K562 (cell line): ENCODE measurements around the gene TP53TG5. TPM values are rescaled to one million over a fixed set of nuclear protein-coding genes. Genes with fewer than 3 reads are reported as not detected.

Source experiments
- ATF7 ChIP-seq: fragments of 450-650 bp; IDR thresholded peaks from 2 replicates; pipeline ENCODE4 v1.7.1; 2014; ENCODE audit warnings: mild to moderate bottlenecking, moderate library complexity
- ETV5 ChIP-seq: sonication (generic); formaldehyde crosslinking; IDR thresholded peaks from 2 replicates; pipeline ENCODE4 v1.4.0; 2020; ENCODE audit warnings: low read depth, mild to moderate bottlenecking, missing genetic modification reagents
- HOMEZ ChIP-seq: fragments of 250-450 bp; sonication (Bioruptor Pico); IDR thresholded peaks from 2 replicates; pipeline ENCODE4 v1.4.0; 2020; ENCODE audit warnings: mild to moderate bottlenecking, moderate library complexity
- MYBL2 ChIP-seq, 2 experiments: fragments of 450-650 bp in 1 of 2; sonication (generic) in 1 of 2; formaldehyde crosslinking in 1 of 2; IDR thresholded peaks; 2 replicates each; pipeline versions ENCODE4 v1.6.1 to v1.8.1; 2017 to 2022; ENCODE audit warnings: borderline replicate concordance in 1 of 2, inconsistent platforms in 1 of 2, low read depth in 1 of 2, mild to moderate bottlenecking in 1 of 2, missing genetic modification reagents in 1 of 2, moderate library complexity in 1 of 2
- POLR2A ChIP-seq: fragments of 450-650 bp; conservative IDR thresholded peaks from 2 replicates; pipeline ENCODE4 v1.6.1; 2016
- SOX6 ChIP-seq: fragments of 450-650 bp; IDR thresholded peaks from 2 replicates; pipeline ENCODE4 v1.6.1; 2014; ENCODE audit warnings: mild to moderate bottlenecking
- SP2 ChIP-seq: IDR thresholded peaks from 2 replicates; pipeline ENCODE4 v1.6.1; 2011; ENCODE audit warnings: mild to moderate bottlenecking, low read depth, low read length, moderate library complexity; ENCODE audit not compliant: poor library complexity, severe bottlenecking; ENCODE audit errors: extremely low read depth
- STAG1 ChIP-seq: sonication (generic); formaldehyde crosslinking; IDR thresholded peaks from 2 replicates; pipeline ENCODE4 v1.5.0; 2020; ENCODE audit warnings: missing genetic modification reagents, borderline replicate concordance
- SUPT5H ChIP-seq: fragments of 450-650 bp; IDR thresholded peaks from 2 replicates; pipeline ENCODE4 v1.6.1; 2016
- ZNF274 ChIP-seq: IDR thresholded peaks from 2 replicates; pipeline ENCODE4 v1.6.1; 2011; ENCODE audit warnings: low read depth, mild to moderate bottlenecking, low read length, moderate library complexity, borderline replicate concordance
- ZNF408 ChIP-seq: fragments of 250-450 bp; sonication (Bioruptor Pico); IDR thresholded peaks from 2 replicates; pipeline ENCODE4 v1.4.0; 2020; ENCODE audit warnings: low read depth, mild to moderate bottlenecking, moderate library complexity
- polyA plus RNA-seq, 8 experiments: library from polyadenylated mRNA; depleted of rRNA in 4 of 8; stranded (reverse) in 5 of 8; unstranded in 3 of 8; fragments of >200 nt; fragmentation: Nextera tagmentation in 2 of 8; fragmentation: Illumina TruSeq in 1 of 8; extraction: Ambion mirVana in 2 of 8; extraction: Trizol in 1 of 8; gene quantifications; 2 replicates each; pipeline versions ENCODE4 v1.2.1 to v1.2.3, GENCODE V29; 2011 to 2014; ENCODE audit warnings: inconsistent platforms in 1 of 8, missing spikeins in 1 of 8
- total RNA-seq, 7 experiments: library from RNA; depleted of rRNA in 6 of 7; stranded (reverse); fragments of >200 nt in 6 of 7; fragmentation: Illumina TruSeq in 2 of 7; extraction: Trizol in 2 of 7; gene quantifications; 2 replicates each; pipeline versions ENCODE4 v1.2.1 to v1.2.3, GENCODE V29; 2011 to 2021; ENCODE audit warnings: low replicate concordance in 1 of 7
- TF ChIP-seq, protein P1 (sequence below): sonication (generic); formaldehyde crosslinking; IDR thresholded peaks from 2 replicates; pipeline ENCODE4 v1.8.1; 2023; ENCODE audit warnings: mild to moderate bottlenecking, missing genetic modification reagents
- TF ChIP-seq, protein P2 (sequence below), 2 experiments: fragments of 450-650 bp in 1 of 2; sonication (generic) in 1 of 2; formaldehyde crosslinking in 1 of 2; IDR thresholded peaks in 1 of 2; conservative IDR thresholded peaks in 1 of 2; 2 replicates each; pipeline versions ENCODE4 v1.6.1 to v1.8.1; 2016 to 2023; ENCODE audit warnings: mild to moderate bottlenecking in 2 of 2, moderate library complexity in 2 of 2, inconsistent platforms in 1 of 2, missing genetic modification reagents in 1 of 2
- TF ChIP-seq, protein P3 (sequence below), 2 experiments: IDR thresholded peaks in 1 of 2; conservative IDR thresholded peaks in 1 of 2; 2 replicates each; pipeline ENCODE4 v1.6.1; 2016; ENCODE audit warnings: low read depth in 2 of 2, mild to moderate bottlenecking in 1 of 2, missing compliant biosample characterization in 1 of 2, missing genetic modification characterization in 1 of 2, moderate library complexity in 1 of 2
- TF ChIP-seq, protein P4 (sequence below): fragments of 450-650 bp; formaldehyde crosslinking; IDR thresholded peaks from 2 replicates; pipeline ENCODE4 v1.4.0; 2020; ENCODE audit warnings: mild to moderate bottlenecking, moderate library complexity

Gene TP53TG5
- total and polyA plus RNA-seq, 9 of the 15 experiments (the other 6 are each of a cell fraction or from before 2014, with no cell fraction given), result 0.04 to 0.05 (median 0.04) TPM; not detected in 6

GRCh38 chr20:45373353-45374100 lies 4.6 kb downstream of the TP53TG5 start (continued):
- TF ChIP-seq, protein P1, sequence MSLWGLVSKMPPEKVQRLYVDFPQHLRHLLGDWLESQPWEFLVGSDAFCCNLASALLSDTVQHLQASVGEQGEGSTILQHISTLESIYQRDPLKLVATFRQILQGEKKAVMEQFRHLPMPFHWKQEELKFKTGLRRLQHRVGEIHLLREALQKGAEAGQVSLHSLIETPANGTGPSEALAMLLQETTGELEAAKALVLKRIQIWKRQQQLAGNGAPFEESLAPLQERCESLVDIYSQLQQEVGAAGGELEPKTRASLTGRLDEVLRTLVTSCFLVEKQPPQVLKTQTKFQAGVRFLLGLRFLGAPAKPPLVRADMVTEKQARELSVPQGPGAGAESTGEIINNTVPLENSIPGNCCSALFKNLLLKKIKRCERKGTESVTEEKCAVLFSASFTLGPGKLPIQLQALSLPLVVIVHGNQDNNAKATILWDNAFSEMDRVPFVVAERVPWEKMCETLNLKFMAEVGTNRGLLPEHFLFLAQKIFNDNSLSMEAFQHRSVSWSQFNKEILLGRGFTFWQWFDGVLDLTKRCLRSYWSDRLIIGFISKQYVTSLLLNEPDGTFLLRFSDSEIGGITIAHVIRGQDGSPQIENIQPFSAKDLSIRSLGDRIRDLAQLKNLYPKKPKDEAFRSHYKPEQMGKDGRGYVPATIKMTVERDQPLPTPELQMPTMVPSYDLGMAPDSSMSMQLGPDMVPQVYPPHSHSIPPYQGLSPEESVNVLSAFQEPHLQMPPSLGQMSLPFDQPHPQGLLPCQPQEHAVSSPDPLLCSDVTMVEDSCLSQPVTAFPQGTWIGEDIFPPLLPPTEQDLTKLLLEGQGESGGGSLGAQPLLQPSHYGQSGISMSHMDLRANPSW, result no peak
- TF ChIP-seq MYBL2 (IDR thresholded peaks at IDR 0.05; ENCODE audit: low read depth) (no peak), MYBL2 (CRISPR knock-in tag; IDR thresholded peaks at IDR 0.05; ENCODE audit: borderline replicate concordance) (no peak), SUPT5H (0 out of 2 replicates have a peak, but pooled peaks have one; percentile 39), ZNF274 (no peak), HOMEZ (CRISPR knock-in tag) (no peak), STAG1 (CRISPR knock-in tag) (0 out of 2 replicates have a peak, but pooled peaks have one; percentile 20), SOX6 (peak; percentile 50; the same call in 1 of the 2 replicates), ZNF408 (no peak), POLR2A (peak; percentile 64), ETV5 (CRISPR knock-in tag) (no peak), SP2 (no peak), ATF7 (peak; percentile 84; the same call in 1 of the 2 replicates)
- TF ChIP-seq, protein P2, sequence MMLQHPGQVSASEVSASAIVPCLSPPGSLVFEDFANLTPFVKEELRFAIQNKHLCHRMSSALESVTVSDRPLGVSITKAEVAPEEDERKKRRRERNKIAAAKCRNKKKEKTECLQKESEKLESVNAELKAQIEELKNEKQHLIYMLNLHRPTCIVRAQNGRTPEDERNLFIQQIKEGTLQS (IDR thresholded peaks at IDR 0.05), result no peak
- TF ChIP-seq, protein P2 (CRISPR knock-in tag; conservative IDR thresholded peaks at IDR 0.05), result no peak
- TF ChIP-seq, protein P3, sequence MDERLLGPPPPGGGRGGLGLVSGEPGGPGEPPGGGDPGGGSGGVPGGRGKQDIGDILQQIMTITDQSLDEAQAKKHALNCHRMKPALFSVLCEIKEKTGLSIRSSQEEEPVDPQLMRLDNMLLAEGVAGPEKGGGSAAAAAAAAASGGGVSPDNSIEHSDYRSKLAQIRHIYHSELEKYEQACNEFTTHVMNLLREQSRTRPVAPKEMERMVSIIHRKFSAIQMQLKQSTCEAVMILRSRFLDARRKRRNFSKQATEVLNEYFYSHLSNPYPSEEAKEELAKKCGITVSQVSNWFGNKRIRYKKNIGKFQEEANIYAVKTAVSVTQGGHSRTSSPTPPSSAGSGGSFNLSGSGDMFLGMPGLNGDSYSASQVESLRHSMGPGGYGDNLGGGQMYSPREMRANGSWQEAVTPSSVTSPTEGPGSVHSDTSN (CRISPR knock-in tag; IDR thresholded peaks at IDR 0.05; ENCODE audit: low read depth), result peak; percentile 24; the same call in 1 of the 2 replicates
- TF ChIP-seq, protein P3 (tag; conservative IDR thresholded peaks at IDR 0.05; ENCODE audit: low read depth), result peak; percentile 91
- TF ChIP-seq, protein P4, sequence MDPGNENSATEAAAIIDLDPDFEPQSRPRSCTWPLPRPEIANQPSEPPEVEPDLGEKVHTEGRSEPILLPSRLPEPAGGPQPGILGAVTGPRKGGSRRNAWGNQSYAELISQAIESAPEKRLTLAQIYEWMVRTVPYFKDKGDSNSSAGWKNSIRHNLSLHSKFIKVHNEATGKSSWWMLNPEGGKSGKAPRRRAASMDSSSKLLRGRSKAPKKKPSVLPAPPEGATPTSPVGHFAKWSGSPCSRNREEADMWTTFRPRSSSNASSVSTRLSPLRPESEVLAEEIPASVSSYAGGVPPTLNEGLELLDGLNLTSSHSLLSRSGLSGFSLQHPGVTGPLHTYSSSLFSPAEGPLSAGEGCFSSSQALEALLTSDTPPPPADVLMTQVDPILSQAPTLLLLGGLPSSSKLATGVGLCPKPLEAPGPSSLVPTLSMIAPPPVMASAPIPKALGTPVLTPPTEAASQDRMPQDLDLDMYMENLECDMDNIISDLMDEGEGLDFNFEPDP (CRISPR knock-in tag), result no peak
